Natural killer cell (primary cell): ENCODE data around the gene ATIC. TPM values are rescaled to one million over a fixed set of nuclear protein-coding genes. Genes with fewer than 3 reads are reported as not detected.

Experiments used
- ATAC-seq, 3 donors: fragments of 150-1000 bp in 2 of 3; fragments of 200-7000 bp in 1 of 3; cut with Tn5 transposase; 1 replicate in 1 of 3; 2 replicates in 2 of 3; pipeline ENCODE4 v1.10.0; 2021; ENCODE audit warnings: mild to moderate bottlenecking in 2 of 3, moderate library complexity in 2 of 3
- DNase-seq, 2 donors: peaks; one replicate each; pipeline versions ENCODE4 v3.0.0 to v3.0.0-alpha.2; 2013 to 2021; ENCODE audit warnings: mixed read lengths in 1 of 2
- H3K27ac ChIP-seq: one replicate; pipeline ENCODE4 v1.5.1; 2013; ENCODE audit warnings: mild to moderate bottlenecking, low read length
- H3K27me3 ChIP-seq: one replicate; pipeline ENCODE4 v1.6.1; 2013; ENCODE audit warnings: low read length; ENCODE audit not compliant: control insufficient read depth, insufficient read depth
- H3K36me3 ChIP-seq: one replicate; pipeline ENCODE4 v1.6.1; 2013; ENCODE audit warnings: low read length; ENCODE audit not compliant: control insufficient read depth, insufficient read depth
- H3K4me1 ChIP-seq: one replicate; pipeline ENCODE4 v1.6.1; 2013; ENCODE audit warnings: low read length; ENCODE audit not compliant: control insufficient read depth, insufficient read depth
- H3K4me3 ChIP-seq: one replicate; pipeline ENCODE4 v1.5.1; 2013; ENCODE audit warnings: low read length
- H3K9me3 ChIP-seq: one replicate; pipeline ENCODE4 v1.6.1; 2013; ENCODE audit warnings: low read length; ENCODE audit not compliant: control insufficient read depth, insufficient read depth
- H3K27ac Mint-ChIP-seq, 2 donors: one replicate each; pipeline ENCODE4 v1.8.0; 2022; ENCODE audit warnings: mild to moderate bottlenecking in 2 of 2, mixed read lengths in 2 of 2, moderate library complexity in 1 of 2
- H3K27me3 Mint-ChIP-seq, 2 donors: one replicate each; pipeline ENCODE4 v1.8.0; 2022; ENCODE audit warnings: low read depth in 2 of 2, mixed read lengths in 2 of 2
- H3K36me3 Mint-ChIP-seq: one replicate; pipeline ENCODE4 v1.8.0; 2022; ENCODE audit warnings: mixed read lengths
- H3K4me1 Mint-ChIP-seq, 2 donors: one replicate each; pipeline ENCODE4 v1.8.0; 2022; ENCODE audit warnings: mixed read lengths in 2 of 2
- H3K4me3 Mint-ChIP-seq: one replicate; pipeline ENCODE4 v1.8.0; 2022; ENCODE audit warnings: mild to moderate bottlenecking, moderate library complexity, mixed read lengths
- H3K9me3 Mint-ChIP-seq, 2 donors: one replicate each; pipeline ENCODE4 v1.8.0; 2022; ENCODE audit warnings: mixed read lengths in 2 of 2
- CTCF ChIP-seq: fragments of 200-600 bp; IDR thresholded peaks from one replicate; pipeline ENCODE4 v1.8.0; 2022; ENCODE audit warnings: antibody characterized with exemption
- WGBS: methylation state at CpG from one replicate; pipeline ENCODE4 v1.1.7; 2013; ENCODE audit warnings: missing lambda C conversion rate; ENCODE audit not compliant: insufficient coverage; 5-methylcytosine and 5-hydroxymethylcytosine counted together
- intact Hi-C: fragments of 100-400 bp; cut with micrococcal nuclease; formaldehyde crosslinking; loops from one replicate; pipeline ENCODE4 v1.14.2; 2022
- total RNA-seq, 4 donors: library from RNA; stranded (reverse); fragments of 120-200 nt in 1 of 4; gene quantifications; one replicate each; pipeline versions ENCODE4 v1.2.3 to v1.2.4, GENCODE V29; 2013 to 2022

ATIC gene
- total RNA-seq, 3 donors from 2014 or later (not counting 1 experiment from before 2014, with no cell fraction given) = 33.2 to 49.9 (median 44.5) TPM

DNA sequence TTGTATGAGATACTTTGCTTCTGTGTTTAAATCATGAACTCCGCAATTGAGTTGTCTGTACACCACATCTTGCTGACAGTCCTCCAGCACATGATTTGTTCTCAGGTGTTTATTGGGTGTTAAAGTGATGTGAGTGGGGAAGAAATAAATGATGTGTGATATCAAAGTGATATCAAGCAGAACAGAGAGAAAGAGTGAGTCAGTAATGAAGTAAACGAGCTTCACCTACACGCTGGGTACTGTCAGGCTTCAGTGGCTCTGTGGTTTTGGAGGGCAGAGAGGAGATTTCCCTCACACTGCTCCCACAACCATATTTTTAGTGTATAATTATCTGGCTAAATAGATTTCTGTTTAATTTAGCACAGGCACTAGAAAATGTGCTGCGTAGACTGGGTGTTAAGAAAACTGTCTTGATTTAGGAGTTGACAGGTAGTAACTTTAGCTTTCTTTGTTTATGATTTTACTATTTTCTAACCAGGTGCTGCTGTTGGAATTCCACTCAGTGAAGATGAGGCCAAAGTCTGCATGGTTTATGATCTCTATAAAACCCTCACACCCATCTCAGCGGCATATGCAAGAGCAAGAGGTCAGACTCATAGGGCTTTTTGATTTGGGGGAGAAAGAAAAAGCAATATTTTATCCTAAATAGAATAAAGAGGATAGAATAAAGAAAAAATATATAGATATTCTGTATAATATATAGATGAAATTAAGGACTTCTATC is 21.2 kb downstream of the ATIC start:
- intact Hi-C loops = no loop called here
- Histone ChIP-seq H3K27ac (no peak overlapping the region), H3K4me1 (no peaks in the 10 kb centered on the region), H3K9me3 (no peaks in the 10 kb centered on the region), H3K36me3 (peaks cover 69% of the 10 kb centered on the region), H3K4me3 (no peak overlapping the region), H3K27me3 (no peaks in the 10 kb centered on the region)
- H3K4me3 Mint-ChIP-seq = no peak overlapping the region
- peaks cover 0 to 19% of the 10 kb centered on the region in 2 donors for H3K4me1 Mint-ChIP-seq
- peaks cover 40% of the 10 kb centered on the region for H3K36me3 Mint-ChIP-seq
- no peak for TF ChIP-seq CTCF
- WGBS = 70% methylated on average over 2 of the region's 5 CpGs
- no peaks in the 10 kb centered on the region for H3K27me3 Mint-ChIP-seq
- H3K9me3 Mint-ChIP-seq = no peaks in the 10 kb centered on the region
- H3K27ac Mint-ChIP-seq = no peak overlapping the region
- no peak for DNase-seq
- ATAC-seq = no peak

DNA sequence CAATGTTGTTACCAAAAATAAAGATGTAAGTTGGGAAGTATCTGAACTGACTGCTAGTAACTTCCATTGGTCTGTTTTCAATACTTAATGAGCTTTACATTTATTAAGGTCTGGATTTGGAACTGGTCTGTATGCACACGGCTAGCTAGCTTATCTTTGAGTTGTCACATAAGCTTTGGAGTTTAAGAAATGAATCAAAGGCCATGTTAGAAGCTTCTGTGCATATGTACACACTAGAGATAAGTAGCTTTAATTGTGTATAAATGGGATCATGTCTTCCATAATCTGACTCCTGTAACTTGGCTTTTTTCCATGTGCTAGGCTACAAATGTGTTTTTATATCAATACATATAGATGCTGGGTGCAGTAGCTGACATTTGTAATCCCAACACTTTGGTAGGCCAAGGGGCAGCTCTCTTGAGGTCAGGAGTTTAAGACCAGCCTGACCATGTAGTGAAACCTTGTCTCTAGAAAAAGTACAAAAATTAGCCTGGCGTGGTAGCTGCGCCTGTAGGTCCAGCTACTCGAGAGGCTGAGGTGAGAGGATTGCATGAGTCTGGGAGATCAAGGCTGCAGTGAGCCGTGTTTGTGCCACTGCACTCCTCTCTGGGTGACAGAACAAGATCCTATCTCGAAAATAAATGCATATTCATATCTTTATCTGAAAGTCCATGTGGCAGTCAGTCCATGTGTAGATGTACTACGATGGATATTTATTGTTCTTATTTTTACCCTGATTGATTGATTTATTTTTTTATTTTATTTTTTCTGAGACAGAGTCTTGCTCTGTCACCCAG is 27.2 kb downstream of the ATIC start:
- no peaks in the 10 kb centered on the region for H3K27me3 Mint-ChIP-seq
- no peak for DNase-seq
- peaks cover 46% of the 10 kb centered on the region for H3K36me3 Mint-ChIP-seq
- no peak for TF ChIP-seq CTCF
- WGBS = 95% methylated on average over 6 of the region's 7 CpGs
- no peak overlapping the region for H3K27ac ChIP-seq
- no peak overlapping the region for H3K4me3 ChIP-seq
- no peaks in the 10 kb centered on the region for H3K9me3 Mint-ChIP-seq
- no peaks in the 10 kb centered on the region for H3K4me1 Mint-ChIP-seq
- H3K4me1 ChIP-seq = no peaks in the 10 kb centered on the region
- no peak overlapping the region for H3K4me3 Mint-ChIP-seq
- no peaks in the 10 kb centered on the region for H3K9me3 ChIP-seq
- ATAC-seq = no peak
- H3K27me3 ChIP-seq = no peaks in the 10 kb centered on the region
- H3K36me3 ChIP-seq = peaks cover 72% of the 10 kb centered on the region
- H3K27ac Mint-ChIP-seq = no peak overlapping the region
- intact Hi-C loops = no loop called here

DNA sequence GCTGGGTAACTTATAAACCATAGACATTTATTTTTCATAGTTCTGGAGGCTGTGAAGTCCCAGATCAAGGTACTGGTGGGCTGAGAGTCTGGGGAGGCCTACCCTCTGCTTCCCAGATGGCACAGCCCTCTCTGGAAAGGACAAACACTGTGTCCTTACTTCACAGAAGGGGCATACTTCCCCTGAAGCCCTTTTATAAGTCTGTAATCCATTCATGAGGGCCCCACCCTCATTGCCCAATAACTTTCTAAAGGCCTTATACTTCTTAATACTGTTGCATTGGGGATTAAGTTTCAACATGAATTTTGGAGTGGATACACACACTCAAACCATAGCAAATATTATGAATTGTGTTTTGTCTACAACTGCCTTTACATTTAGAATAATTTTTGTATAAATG is 36.0 kb downstream of the ATIC start:
- peaks cover 64% of the 10 kb centered on the region for H3K36me3 ChIP-seq
- Mint-ChIP-seq H3K4me1 (no peaks in the 10 kb centered on the region), H3K9me3 (no peaks in the 10 kb centered on the region), H3K4me3 (no peak overlapping the region), H3K27ac (no peak overlapping the region), H3K27me3 (no peaks in the 10 kb centered on the region), H3K36me3 (peaks cover 13% of the 10 kb centered on the region)
- DNase-seq = no peak
- intact Hi-C loops = no loop called here
- no peaks in the 10 kb centered on the region for H3K27me3 ChIP-seq
- ATAC-seq = no peak
- TF ChIP-seq CTCF = no peak
- H3K27ac ChIP-seq = no peak overlapping the region
- H3K4me1 ChIP-seq = no peaks in the 10 kb centered on the region
- H3K9me3 ChIP-seq = no peaks in the 10 kb centered on the region
- H3K4me3 ChIP-seq = no peak overlapping the region
